GM10847 (cell line): ENCODE measurements around the gene CSNK2A1.

Experiments
- POLR2A ChIP-seq: IDR thresholded peaks from 2 replicates; pipeline ENCODE4 v1.6.1; 2011; ENCODE audit not compliant: insufficient read length; ENCODE audit errors: extremely low read depth

CSNK2A1 gene

DNA sequence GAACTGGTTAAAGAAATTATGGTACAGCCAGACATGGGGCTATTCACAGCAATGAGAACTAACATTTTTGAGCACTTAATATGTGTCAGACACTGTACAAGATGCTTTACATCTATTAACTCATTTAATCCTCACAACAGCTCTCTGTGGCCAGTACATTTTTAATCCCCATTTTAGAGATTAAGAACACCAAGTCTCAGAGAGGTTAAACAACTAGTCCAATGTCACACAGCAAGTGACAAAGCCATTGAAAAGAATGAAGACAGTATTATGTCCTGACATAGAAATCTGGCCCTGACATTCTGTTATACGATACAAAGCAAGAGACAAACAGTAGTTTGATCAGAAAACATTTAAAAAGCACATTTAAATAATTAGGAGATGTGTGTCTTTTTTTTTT, 3.8 kb upstream of the CSNK2A1 start:
- TF ChIP-seq POLR2A, result no peak

- no peak for TF ChIP-seq POLR2A
These were observed 2.8 kb upstream of the CSNK2A1 start for GRCh38 chr20:546353-546752.

GRCh38 chr20:544153-544725, 649 bp upstream of the CSNK2A1 start:
- TF ChIP-seq POLR2A, result no peak

DNA sequence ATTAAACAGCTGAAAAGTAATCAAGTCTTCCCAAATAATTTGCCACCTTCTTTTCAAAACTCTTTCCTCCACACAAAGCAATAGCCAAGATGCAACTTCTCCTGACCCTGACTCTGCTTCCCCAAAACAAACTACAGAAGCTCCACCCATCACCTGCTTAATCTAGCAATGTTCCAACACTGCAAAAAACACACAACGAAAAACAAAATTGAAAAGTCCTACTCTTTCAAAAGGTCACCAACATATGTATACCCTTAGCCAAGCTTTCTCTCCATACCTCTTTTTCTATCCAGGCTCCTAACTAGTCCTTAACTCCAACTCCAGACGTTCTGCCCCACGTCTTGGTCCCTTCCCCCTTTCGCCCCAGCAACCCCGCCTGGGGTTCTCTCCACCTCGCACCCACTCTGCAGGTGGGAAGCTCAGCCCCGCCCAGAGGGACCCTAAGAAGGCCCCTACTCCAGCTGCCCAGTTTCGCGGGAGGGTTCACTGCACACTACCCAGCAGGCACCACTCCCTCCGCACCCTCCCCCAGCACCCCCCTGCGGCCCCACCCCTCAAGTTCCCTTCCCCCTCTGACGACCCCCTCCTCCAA, 717 bp downstream of the CSNK2A1 start:
- TF ChIP-seq POLR2A, result no peak

DNA sequence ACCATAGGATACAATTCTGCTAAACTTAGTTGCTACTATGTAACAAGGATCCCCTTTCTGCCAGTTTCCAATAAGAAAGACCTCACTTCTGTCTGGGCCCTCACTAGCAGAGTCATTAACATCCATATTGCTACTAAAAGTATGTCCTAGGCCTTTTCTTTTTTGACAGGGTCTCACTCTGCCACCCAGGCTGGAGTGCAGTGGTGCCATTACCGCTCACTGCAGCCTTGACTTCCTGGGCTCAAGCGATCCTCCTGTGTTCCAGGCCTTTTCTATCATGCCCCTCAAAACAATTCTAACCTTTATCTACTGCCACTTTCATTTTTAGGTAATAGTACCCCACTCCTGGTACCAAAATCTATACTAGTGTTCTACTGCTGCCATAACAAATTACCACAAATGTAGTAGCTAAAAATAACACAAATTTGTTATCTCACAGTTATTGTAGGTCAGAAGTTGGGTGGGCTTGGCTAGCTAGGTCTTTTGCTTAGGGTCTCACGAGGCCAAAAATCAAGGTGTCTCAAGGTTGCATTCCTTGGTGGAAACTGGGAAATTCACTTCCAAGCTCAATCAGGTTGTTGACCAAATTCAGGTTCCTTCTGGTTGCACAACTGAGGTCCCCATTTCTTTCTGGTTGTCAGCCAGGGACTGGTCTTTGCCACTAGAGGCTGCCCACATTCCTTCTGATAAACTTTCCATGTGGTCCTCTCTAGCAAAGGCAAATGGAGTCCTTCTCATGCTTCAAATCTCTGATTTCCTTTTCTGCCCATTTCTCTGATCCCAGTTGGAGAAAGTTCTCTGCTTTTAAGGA, 3.0 kb downstream of the CSNK2A1 start:
- TF ChIP-seq POLR2A, result no peak

DNA sequence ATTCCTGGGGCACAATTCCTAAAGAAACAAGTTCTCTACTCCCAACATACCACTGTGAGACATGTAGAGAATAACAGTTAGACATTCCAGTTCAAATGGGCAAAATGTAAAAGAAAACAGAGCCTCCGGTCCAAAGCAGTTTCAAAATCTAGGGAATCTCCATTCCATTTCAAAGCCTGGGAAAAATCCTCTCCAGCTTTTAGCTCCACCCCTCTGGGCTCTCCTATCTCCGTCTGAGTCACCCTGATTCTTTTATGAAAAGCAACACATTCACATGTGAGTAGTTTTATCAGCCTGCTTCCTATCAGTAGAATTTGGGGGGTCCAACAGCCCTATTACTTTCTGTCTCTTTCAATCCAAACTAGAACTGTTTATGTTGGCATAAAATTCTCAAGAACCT, 3.7 kb downstream of the CSNK2A1 start:
- TF ChIP-seq POLR2A, result no peak

GRCh38 chr20:539191-539590, 4.4 kb downstream of the CSNK2A1 start:
- no peak for TF ChIP-seq POLR2A

DNA sequence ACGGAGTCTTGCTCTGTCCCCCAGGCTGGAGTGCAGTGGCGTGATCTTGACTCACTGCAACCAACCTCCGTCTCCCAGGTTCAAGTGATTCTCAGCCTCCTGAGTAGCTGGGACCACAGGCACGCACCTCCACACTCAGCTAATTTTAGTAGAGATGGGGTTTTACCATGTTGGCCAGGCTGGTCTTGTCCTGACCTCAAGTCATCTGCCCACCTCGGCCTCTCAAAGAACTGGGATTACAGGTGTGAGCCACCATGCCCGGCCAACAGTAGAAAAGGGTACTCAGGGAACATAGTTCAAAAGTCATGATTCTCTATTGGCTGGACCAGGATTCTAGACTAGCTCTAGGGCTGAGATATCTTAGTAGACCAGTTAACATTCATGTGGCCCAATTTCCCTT, 5.6 kb downstream of the CSNK2A1 start:
- TF ChIP-seq POLR2A, result no peak

DNA sequence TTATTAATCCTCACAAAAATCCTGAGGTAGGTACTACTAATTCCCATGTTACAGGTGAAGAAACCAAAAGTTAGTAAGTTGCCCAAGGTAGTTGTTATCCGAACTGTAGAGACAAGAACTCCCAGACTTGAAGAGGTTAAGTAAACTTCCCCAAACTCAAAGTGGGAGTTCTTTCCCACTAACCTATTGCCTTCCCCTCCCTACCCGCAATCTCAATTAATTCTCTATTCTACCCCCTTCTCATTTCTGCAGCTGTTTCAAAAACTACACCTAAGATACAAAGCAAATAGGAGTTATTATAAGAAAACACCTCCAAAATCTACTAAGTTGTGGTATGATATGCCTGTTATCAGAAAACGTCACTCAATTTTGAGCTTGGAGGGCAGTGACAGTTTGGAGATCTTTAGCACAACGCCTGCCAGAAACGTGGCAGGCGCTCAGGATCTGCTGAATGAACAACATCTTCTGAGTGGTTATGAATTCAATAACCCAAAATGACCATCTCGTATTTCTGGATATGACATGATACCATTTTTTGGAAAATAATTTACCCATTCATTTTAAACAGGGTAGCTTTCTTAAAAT, 7.1 kb downstream of the CSNK2A1 start:
- TF ChIP-seq POLR2A, result no peak

DNA sequence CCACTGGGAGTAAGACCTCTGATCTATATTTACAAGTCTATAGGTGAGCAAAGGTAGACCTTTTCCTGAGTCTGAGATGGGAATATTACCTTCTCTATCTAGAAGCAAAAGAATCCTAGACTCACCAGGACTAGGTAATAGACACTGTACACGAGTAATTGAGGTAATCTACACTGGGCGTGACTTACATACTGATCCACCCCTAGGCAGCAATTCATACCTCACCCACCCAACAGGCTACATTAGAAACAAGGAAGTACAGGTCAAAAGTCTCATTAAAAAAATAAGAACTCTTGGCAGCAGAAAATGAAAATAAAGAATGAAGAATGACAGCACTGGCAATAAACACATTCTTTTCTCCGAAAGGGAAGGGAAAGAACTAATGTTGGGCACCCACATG, 7.6 kb downstream of the CSNK2A1 start:
- no peak for TF ChIP-seq POLR2A

GRCh38 chr20:533526-533925, 10.1 kb downstream of the CSNK2A1 start:
- TF ChIP-seq POLR2A, result no peak

- TF ChIP-seq POLR2A, result no peak
These were observed 11.1 kb downstream of the CSNK2A1 start for GRCh38 chr20:532530-532929.

DNA sequence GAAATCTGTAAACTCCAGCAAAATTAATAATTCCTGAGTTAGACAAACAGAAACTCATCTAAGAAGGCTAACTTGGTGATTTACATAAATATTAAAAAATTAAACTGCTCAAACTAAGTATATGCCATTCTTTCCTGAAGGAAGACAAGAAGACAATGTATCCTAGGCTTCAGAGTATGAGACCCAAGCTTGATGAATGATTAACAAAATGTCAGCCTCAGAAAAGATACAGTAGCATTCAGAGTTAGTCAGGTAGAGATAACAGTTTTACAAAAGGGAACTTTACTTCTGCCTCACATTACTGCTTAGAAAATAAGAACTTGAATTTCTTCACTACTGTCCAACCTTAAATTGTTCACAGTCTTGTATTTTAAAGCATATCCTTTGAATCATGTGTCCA, 12.0 kb downstream of the CSNK2A1 start:
- TF ChIP-seq POLR2A, result no peak

- TF ChIP-seq POLR2A, result no peak
These were observed 13.3 kb downstream of the CSNK2A1 start for GRCh38 chr20:530321-530720.

DNA sequence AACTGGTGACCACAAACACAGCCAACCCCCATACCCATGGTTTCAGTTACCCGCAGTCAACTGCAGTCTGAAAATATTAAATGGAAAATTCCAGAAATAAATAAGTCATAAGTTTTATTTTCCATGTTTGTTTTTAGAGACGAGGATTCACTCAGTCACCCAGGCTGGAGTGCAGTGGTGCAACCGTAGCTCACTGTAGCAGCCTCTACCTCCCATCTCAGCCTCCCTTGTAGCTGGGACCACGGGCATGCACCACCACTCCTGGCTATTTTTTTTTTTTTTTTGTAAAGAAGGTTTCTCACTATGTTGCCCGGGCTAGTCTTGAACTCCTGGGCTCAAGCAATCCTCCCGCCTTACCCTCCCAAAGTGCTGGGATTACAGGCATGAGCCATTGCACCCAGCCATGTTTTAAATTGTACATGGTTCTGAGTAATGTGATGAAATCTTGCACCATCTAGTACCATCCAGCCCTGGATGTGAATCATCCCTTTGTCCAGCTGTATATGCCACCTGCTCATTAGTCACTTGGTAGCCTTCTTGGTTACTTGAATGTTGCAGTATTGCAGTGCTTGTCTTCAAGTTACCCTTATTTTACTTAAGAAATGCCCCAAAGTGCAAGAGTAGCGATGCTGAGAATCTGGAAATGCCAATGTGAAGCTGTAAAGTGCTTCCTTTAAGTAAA, 14.5 kb downstream of the CSNK2A1 start:
- no peak for TF ChIP-seq POLR2A

- TF ChIP-seq POLR2A, result no peak
These were observed 16.1 kb downstream of the CSNK2A1 start for GRCh38 chr20:527571-527886.
